GM12801 (cell line): Measurements from ENCODE around the gene JUNB.

ENCODE experiments used
- CTCF ChIP-seq: IDR thresholded peaks from one replicate; pipeline ENCODE4 v1.5.1; 2011; ENCODE audit warnings: control low read depth; ENCODE audit not compliant: insufficient read length; ENCODE audit errors: extremely low read depth

The JUNB gene

DNA sequence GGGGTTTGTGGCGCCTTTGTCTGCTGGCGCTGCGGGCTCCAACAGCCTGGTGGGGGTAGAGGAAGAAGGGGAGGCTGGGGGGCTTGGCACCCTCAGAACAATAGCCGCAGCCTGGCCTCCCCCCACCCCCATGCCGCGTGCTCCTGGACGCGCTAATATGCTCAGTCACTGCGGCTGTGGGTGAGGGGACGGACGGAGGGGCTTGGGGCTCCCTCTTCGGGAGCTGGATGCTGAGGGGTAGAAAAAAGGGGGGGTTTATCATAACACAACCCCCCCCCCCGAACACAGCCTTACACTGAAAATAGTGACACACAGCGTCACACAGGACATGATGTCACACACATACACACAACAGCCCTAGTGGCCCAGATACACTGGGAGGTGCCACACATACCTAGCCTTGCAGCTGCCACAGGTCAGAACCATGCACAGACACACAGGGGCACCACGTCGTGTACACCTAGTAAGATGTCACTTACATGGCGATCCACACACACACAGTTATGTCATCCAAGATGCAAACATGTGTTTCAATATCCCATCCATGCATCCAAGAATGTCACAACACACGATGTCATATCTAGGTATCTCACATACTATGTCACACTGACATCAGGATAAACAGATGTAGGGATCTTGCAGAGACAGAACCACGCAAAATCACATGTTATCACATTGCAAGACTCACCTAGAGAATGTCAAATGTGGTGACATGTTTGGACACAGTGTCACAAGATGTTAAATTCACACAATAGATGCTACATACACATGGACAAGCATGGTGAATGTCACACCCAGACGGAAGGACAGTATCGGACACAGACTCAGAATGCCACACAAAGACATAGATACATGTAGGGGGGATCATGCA lies 47.8 kb downstream of the JUNB start:
- TF ChIP-seq CTCF = no peak

DNA sequence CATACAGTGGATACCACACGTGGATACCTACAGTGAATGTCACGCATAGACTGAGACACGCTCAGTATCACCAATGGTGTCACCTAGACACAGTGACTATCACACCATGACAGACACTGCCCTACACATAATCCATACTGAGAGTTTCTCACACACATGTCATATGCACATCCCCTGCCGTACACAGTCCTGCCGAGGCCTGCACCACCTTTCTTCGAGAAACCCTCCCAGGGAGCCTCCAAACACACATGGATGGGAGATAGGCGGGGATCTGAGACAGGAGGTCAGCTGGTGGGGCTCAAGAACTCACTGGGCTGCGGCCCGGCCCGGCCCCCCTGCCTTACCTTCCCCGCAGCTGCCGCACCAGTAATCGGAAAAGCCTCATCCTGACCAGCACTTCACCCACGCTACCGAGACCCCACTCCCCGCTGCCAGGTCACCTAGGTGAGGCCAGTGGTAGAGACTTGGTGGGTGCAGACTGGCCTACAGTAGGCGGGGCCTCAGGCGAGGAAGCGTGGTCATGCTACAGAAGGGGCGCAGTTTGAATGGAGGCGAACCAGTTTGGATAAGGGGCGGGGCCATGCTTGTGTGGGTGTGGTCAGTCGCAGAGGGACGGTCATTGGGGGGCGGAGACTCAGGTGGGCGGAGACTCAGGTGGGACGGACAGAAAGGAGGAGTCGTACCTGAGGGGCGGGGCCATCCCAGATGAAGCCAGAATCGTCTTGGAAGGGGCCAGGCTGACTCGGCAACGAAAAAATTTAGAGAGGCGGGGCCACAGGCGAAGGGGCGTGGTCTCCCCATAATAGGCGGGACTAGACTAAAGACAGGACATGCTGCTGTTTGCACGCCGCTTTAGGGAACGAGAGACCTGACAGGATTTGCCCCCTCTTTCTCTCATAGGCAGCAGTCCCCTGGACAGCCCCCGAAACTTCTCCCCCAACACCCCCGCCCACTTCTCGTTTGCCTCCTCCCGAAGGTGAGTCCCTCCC lies 49.1 kb downstream of the JUNB start:
- TF ChIP-seq CTCF = no peak

GRCh38 chr19:12841094-12841493 lies 49.8 kb downstream of the JUNB start:
- no peak for TF ChIP-seq CTCF

DNA sequence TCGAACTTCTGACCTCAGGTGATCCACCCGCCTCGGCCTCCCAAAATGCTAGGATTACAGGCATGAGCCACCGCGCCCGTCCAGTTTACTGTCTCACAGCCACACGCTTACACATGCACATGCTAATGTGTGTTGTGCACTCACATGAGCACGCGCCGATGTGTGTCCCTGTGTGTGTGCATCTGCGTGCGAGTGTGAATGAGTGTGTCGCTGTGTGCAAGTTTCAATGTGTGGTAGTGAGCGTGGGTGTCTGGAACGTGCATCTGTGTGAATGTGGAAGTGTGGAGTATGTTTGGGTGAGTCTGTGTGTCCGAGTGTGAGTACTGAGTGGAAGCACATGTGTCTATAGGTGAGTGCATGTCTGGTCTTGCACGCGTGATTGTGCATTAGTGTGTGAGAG lies 51.2 kb downstream of the JUNB start:
- no peak for TF ChIP-seq CTCF
